ENCODE data around the gene ATP2B2. TPM values are rescaled to one million over a fixed set of nuclear protein-coding genes. Genes with fewer than 3 reads are reported as not detected.

ATP2B2 gene
- polyA plus RNA-seq, 1 donor = 6.6 TPM

GRCh38 chr3:10345911-10346310 is 159.5 kb downstream of the ATP2B2 start:
- no peak for DNase-seq (ENCODE audit: low read depth)

- DNase-seq (ENCODE audit: low read depth) = no peak
Observed at GRCh38 chr3:10344944-10345575, 160.3 kb downstream of the ATP2B2 start.

GRCh38 chr3:10344147-10344943 is 161.0 kb downstream of the ATP2B2 start:
- DNase-seq (ENCODE audit: low read depth) = no peak

GRCh38 chr3:10343526-10343925 is 161.9 kb downstream of the ATP2B2 start:
- DNase-seq (ENCODE audit: low read depth) = no peak

GRCh38 chr3:10342781-10343180 is 162.6 kb downstream of the ATP2B2 start:
- no peak for DNase-seq (ENCODE audit: low read depth)

GRCh38 chr3:10341901-10342398 is 163.4 kb downstream of the ATP2B2 start:
- DNase-seq (ENCODE audit: low read depth) = no peak

- no peak for DNase-seq (ENCODE audit: low read depth)
Observed at GRCh38 chr3:10340476-10340875, 164.9 kb downstream of the ATP2B2 start.

- no peak for DNase-seq (ENCODE audit: low read depth)
Observed at GRCh38 chr3:10340046-10340445, 165.3 kb downstream of the ATP2B2 start.

GRCh38 chr3:10339376-10339955 is 165.9 kb downstream of the ATP2B2 start:
- DNase-seq (ENCODE audit: low read depth) = no peak

GRCh38 chr3:10338591-10339353 is 166.6 kb downstream of the ATP2B2 start:
- no peak for DNase-seq (ENCODE audit: low read depth)

- no peak for DNase-seq (ENCODE audit: low read depth)
Observed at GRCh38 chr3:10338164-10338470, 167.3 kb downstream of the ATP2B2 start.

- no peak for DNase-seq (ENCODE audit: low read depth)
Observed at GRCh38 chr3:10337323-10338163, 167.8 kb downstream of the ATP2B2 start.

- DNase-seq (ENCODE audit: low read depth) = no peak
Observed at GRCh38 chr3:10336761-10337160, 168.6 kb downstream of the ATP2B2 start.

- no peak for DNase-seq (ENCODE audit: low read depth)
Observed at GRCh38 chr3:10335871-10336622, 169.3 kb downstream of the ATP2B2 start.

- DNase-seq (ENCODE audit: low read depth) = no peak
Observed at GRCh38 chr3:10335190-10335738, 170.1 kb downstream of the ATP2B2 start.

GRCh38 chr3:10334459-10334858 is 170.9 kb downstream of the ATP2B2 start:
- no peak for DNase-seq (ENCODE audit: low read depth)

GRCh38 chr3:10334042-10334441 is 171.3 kb downstream of the ATP2B2 start:
- no peak for DNase-seq (ENCODE audit: low read depth)

GRCh38 chr3:10333349-10333650 is 172.1 kb downstream of the ATP2B2 start:
- DNase-seq (ENCODE audit: low read depth) = no peak

- no peak for DNase-seq (ENCODE audit: low read depth)
Observed at GRCh38 chr3:10332481-10333348, 172.7 kb downstream of the ATP2B2 start.
